Keratinocyte (primary cell): Measurements from ENCODE around the gene KCND2.

Experiments
- EZH2 ChIP-seq: IDR thresholded peaks from one replicate; pipeline ENCODE4 v1.6.1; 2012; ENCODE audit warnings: inconsistent platforms, mild to moderate bottlenecking, low read length, moderate library complexity
- TF ChIP-seq, protein P1 (sequence below), 3 experiments: IDR thresholded peaks in 1 of 3; conservative IDR thresholded peaks in 1 of 3; optimal IDR thresholded peaks in 1 of 3; 2 replicates in 2 of 3; 3 replicates in 1 of 3; pipeline versions ENCODE3 to v1.5.1; 2011; ENCODE audit warnings: low read length in 3 of 3, mild to moderate bottlenecking in 3 of 3, moderate library complexity in 2 of 3, control low read depth in 1 of 3, inconsistent platforms in 1 of 3; ENCODE audit not compliant: insufficient read depth in 2 of 3; ENCODE audit errors: extremely low read depth in 1 of 3

GRCh38 chr7:120731271-120731670, 458.3 kb downstream of the KCND2 start:
- TF ChIP-seq, protein P1, sequence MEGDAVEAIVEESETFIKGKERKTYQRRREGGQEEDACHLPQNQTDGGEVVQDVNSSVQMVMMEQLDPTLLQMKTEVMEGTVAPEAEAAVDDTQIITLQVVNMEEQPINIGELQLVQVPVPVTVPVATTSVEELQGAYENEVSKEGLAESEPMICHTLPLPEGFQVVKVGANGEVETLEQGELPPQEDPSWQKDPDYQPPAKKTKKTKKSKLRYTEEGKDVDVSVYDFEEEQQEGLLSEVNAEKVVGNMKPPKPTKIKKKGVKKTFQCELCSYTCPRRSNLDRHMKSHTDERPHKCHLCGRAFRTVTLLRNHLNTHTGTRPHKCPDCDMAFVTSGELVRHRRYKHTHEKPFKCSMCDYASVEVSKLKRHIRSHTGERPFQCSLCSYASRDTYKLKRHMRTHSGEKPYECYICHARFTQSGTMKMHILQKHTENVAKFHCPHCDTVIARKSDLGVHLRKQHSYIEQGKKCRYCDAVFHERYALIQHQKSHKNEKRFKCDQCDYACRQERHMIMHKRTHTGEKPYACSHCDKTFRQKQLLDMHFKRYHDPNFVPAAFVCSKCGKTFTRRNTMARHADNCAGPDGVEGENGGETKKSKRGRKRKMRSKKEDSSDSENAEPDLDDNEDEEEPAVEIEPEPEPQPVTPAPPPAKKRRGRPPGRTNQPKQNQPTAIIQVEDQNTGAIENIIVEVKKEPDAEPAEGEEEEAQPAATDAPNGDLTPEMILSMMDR (optimal IDR thresholded peaks at IDR 0.05 in 1 of 3, IDR thresholded peaks at IDR 0.05 in 1 of 3, conservative IDR thresholded peaks at IDR 0.05 in 1 of 3; ENCODE audit: extremely low read depth in 1 of 3, insufficient read depth in 2 of 3, low read length in 3 of 3), result no peak
- TF ChIP-seq EZH2, result no peak
